Stimulated activated CD4-positive, alpha-beta T cell treated with anti-CD3 and anti-CD28 coated beads, Interleukin-12 subunit alpha, Interleukin-12 subunit beta, amount 100 ng/mL, for 48 hours (primary cell): ENCODE measurements around the gene ZC3H12A.

Experiments used
- DNase-seq, 3 donors: peaks; one replicate each; pipeline ENCODE4 v3.0.0-alpha.2; 2020; ENCODE audit warnings: low read depth in 2 of 3, low spot score in 1 of 3

ZC3H12A gene

DNA sequence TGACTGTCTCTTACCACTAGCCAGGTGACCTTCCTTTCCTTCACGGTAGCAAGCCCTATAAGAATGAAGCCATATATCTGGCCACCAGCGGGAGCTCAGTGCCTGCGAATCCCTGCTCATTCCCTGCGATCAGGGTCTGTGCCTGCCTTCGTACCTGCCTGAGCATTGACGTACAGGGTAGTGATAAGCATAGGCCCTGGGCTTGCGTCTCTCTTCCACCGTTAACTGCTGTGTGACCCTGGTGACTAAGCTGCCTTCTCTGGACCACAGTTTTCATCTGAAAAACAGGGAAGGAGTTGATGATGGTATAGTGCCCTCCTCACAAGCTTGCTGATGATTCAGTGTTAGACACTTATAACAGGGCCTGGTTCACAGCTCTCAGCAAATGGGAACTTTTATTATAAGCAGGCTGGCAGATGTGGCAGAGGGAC is 4.1 kb downstream of the ZC3H12A start:
- DNase-seq = peak in 2 of 3 donors; percentile 34 to 44

GRCh38 chr1:37478890-37479254 is 4.5 kb downstream of the ZC3H12A start:
- peak in 1 of 3 donors; percentile 28 for DNase-seq

- peak; percentile 88 for DNase-seq
These were observed 5.1 kb downstream of the ZC3H12A start for GRCh38 chr1:37479255-37480124.

DNA sequence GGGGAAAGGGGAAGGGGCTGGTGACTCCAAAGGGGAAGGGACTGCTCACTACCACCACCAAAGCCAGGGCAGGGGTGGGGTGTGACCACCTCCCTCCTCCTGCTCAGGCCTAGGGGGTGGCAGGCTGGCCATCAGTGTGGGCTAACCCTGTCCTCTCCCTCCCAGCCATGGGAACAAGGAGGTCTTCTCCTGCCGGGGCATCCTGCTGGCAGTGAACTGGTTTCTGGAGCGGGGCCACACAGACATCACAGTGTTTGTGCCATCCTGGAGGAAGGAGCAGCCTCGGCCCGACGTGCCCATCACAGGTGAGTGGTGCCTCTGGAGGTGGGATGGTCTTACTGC is 5.7 kb downstream of the ZC3H12A start:
- DNase-seq = no peak

DNA sequence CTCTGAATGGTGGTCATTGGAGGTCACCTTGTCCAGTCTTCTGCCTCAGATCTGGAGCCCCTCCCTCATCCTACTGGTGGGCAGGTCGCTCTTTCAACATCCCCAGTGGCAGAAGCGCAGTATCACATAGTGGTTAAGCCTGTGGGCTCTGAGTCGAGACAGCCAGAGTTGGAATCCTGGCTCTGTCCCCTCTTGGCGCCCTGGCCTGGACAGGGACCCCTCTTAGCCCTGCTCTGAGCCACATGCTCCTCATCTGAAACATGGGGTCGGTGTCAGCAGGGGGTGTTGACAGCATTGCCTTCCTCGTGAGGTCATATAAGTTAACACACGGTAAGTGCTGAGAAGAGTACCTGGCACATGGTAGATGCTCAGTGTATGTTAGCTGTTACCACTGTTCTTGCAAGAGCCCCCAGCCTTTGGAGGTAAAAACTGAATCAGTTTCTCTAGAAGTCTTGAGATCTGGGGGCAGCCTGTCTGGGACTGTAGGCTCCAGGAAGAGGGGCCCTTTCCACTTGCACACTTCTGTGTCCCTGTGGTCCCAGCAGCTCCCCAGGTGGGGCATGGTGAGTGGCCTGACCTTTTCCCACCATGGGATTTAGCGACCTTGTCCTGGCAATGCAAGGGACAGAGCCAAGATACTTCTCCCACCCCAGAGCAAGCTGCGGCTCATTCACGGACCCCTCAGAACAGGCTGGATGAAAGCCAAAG is 6.4 kb downstream of the ZC3H12A start:
- no peak for DNase-seq

DNA sequence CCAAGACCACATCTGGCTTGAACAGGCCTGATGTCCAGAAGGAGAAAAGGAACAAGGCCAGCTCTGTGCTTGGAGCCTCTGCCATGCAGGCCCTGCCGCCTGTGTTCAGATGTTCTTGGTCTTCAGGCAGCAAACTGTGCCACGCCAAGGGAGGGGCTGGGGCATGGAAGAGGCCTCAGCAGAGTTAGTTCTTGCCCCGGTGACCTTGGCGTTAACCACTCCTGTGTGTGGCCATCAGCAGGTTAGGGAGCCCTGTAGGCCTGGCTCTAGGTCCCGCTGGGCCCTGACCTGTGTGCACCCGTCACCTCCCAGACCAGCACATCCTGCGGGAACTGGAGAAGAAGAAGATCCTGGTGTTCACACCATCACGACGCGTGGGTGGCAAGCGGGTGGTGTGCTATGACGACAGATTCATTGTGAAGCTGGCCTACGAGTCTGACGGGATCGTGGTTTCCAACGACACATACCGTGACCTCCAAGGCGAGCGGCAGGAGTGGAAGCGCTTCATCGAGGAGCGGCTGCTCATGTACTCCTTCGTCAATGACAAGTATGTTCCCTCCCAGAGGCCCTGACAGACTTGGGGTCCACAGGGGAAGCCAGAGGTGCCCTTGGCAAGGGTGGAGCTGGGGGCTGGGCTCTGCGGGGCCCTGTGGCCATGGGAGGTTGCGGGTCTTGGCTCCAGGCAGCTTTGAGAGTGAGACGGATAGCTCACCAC is 7.1 kb downstream of the ZC3H12A start:
- peak in 2 of 3 donors; percentile 40 for DNase-seq

- no peak for DNase-seq
These were observed 7.8 kb downstream of the ZC3H12A start for GRCh38 chr1:37482004-37482785.

DNA sequence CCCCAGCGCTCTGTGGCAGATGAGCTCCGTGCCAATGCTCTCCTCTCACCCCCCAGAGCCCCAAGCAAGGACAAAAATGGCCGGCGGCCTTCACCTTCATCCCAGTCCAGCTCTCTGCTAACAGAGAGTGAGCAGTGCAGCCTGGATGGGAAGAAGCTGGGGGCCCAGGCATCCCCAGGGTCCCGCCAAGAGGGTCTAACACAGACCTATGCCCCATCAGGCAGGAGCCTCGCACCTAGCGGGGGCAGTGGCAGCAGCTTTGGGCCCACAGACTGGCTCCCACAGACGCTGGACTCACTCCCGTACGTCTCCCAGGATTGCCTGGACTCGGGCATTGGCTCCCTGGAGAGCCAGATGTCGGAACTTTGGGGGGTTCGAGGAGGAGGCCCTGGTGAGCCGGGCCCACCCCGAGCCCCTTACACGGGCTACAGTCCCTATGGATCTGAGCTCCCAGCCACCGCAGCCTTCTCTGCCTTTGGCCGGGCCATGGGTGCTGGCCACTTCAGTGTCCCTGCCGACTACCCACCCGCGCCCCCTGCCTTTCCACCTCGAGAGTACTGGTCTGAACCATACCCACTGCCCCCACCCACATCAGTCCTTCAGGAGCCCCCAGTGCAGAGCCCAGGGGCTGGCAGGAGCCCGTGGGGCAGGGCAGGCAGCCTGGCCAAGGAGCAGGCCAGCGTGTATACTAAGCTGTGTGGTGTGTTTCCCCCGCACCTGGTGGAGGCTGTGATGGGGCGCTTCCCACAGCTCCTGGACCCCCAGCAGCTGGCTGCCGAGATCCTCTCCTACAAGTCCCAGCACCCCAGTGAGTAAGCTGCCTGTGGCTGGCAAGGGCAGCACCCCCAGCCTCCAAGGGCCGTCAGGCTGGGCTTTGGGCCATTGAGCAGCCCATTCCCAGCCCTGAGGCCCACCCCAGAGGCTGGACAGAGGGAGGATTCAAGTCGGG is 8.7 kb downstream of the ZC3H12A start:
- DNase-seq = no peak

DNA sequence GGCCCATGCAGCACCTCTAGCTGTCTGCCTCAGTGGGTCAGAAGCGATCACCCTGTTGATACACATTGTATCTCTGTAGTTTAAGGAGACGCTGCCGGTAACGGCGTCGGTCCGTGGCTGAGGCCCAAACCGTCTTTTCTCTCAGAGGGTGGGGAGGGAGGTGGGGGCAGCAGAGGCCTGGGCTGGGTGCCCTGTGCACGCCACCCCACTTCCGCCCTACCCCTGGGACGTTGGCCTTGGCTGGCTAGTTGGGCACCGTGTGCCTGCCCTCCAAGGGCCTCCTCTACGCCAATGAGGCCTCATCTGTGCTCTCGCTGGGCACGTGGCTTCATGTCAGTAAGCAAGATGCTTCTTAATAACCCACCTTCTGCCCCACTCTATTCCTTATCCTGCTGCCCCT is 9.4 kb downstream of the ZC3H12A start:
- DNase-seq = no peak

DNA sequence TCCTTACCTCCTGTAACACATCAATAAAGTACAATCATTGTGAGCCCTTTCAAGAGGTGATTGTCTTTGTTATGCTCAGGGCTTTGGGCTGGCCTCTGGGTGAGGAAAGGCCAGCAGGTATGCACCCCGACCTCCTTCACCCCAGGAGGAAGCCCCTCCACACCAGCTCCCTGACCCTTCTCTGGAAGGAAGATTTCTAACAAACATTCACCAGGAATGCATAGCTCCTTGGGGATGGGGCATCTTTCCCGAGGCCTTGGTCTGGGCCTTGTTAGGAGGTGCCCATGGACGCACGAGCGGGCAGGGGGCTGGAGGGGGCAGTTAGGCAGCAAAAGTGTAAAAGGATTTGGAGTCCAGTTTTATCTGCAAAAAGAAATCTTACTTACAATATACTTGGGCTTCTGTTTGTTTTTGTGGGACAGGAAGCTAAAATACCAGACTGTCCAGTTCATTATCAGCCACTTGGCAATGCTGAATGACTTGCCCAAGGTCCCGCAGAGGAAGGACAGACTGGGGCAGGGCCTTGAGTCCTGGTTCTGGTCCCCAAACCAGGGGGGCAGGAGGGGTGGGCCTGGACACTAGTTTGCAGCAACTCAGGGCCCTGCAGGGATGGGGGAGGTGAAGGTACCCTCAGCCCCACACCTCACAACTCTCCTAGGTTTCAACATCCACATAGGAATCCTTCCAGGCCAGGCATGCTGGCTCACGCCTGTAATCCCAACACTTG is 10.1 kb downstream of the ZC3H12A start:
- no peak for DNase-seq

- DNase-seq = no peak
These were observed 11.7 kb downstream of the ZC3H12A start for GRCh38 chr1:37485902-37486679.

GRCh38 chr1:37486680-37487618 is 12.6 kb downstream of the ZC3H12A start:
- DNase-seq = peak in 2 of 3 donors; percentile 68 to 83

DNA sequence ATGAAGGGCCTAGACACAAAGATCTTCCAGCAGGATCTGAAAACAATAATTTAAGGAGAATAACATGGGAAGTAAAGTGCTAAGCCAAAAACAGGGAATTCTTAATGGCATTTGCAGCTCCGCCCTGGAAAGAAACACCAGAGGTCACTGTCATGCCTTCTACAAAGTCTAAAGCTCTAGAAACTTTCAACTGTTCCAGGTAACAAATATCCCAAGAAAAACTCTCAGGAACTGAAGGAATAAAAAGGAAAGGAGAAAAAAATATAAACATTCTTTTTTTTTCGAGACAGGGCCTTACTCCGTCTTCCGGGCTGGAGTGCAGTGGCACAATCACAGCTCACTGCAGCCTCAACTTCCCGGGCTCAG is 13.2 kb downstream of the ZC3H12A start:
- no peak for DNase-seq

- DNase-seq = no peak
These were observed 19.1 kb downstream of the ZC3H12A start for GRCh38 chr1:37493336-37494098.

GRCh38 chr1:37495875-37496274 is 21.5 kb downstream of the ZC3H12A start:
- DNase-seq = no peak

- DNase-seq = no peak
These were observed 23.5 kb downstream of the ZC3H12A start for GRCh38 chr1:37497832-37498231.
